HepG2 (cell line): Measurements from ENCODE around the gene MICA. TPM values are rescaled to one million over a fixed set of nuclear protein-coding genes. Genes with fewer than 3 reads are reported as not detected.

Experiments
- ATAC-seq: fragments of 200-7000 bp; cut with Tn5 transposase; 3 replicates; pipeline ENCODE4 v1.9.1; 2020; ENCODE audit warnings: mild to moderate bottlenecking, moderate library complexity
- BruUV-seq: library from RNA; stranded (reverse); fragments of 400-500 nt; replicated peaks from 2 replicates; lab custom pipeline; 2021; lab: Mats Ljungman, UMichigan
- CTCF ChIA-PET: fragments of 300-600 bp; formaldehyde crosslinking; extraction: SDS; loops from one replicate; lab custom pipeline; 2021; ENCODE audit warnings: low total read pairs, inconsistent platforms, low intra/inter-chr PET ratio; lab: Yijun Ruan, JAX
- POLR2A ChIA-PET: fragments of 350-600 bp; sonication (Branson Sonifier 250); formaldehyde crosslinking; loops from one replicate; lab custom pipeline; 2020; ENCODE audit warnings: antibody characterized with exemption, inconsistent platforms; lab: Yijun Ruan, JAX
- DNase-seq: peaks from one replicate; pipeline ENCODE4 v3.0.0-alpha.2; 2015; ENCODE audit warnings: low spot score
- FAIRE-seq: peaks from 3 replicates; lab custom pipeline; 2011; peaks lifted over from hg19 to GRCh38; lab: Jason Lieb, UNC
- H2AFZ ChIP-seq: one replicate; pipeline ENCODE4 v1.6.1; 2011; ENCODE audit warnings: low read length, inconsistent platforms
- H3K27ac ChIP-seq: fragments of 300-600 bp; 3 replicates; pipeline ENCODE4 v1.8.0; 2011; ENCODE audit warnings: mixed run types, mild to moderate bottlenecking, mixed read lengths, low read length, inconsistent platforms; ENCODE audit not compliant: insufficient read depth; ENCODE audit errors: extremely low read length
- H3K27me3 ChIP-seq, 2 experiments: fragments of 200-600 bp in 1 of 2; 2 replicates in 1 of 2; 3 replicates in 1 of 2; pipeline versions ENCODE4 v1.6.0 to v1.8.0; 2011; ENCODE audit warnings: low read length in 2 of 2, mild to moderate bottlenecking in 2 of 2, moderate library complexity in 2 of 2, inconsistent platforms in 1 of 2; ENCODE audit not compliant: insufficient read depth in 2 of 2, control insufficient read depth in 1 of 2
- H3K36me3 ChIP-seq, 2 experiments: fragments of 200-600 bp in 1 of 2; replicated peaks in 1 of 2; 2 replicates in 1 of 2; 3 replicates in 1 of 2; pipeline versions ENCODE4 v1.5.1 to v1.8.0; 2011; ENCODE audit warnings: low read length in 2 of 2, inconsistent platforms in 1 of 2; ENCODE audit not compliant: insufficient read depth in 2 of 2, control insufficient read depth in 1 of 2
- H3K4me1 ChIP-seq: 2 replicates; pipeline ENCODE4 v1.5.1; 2012; ENCODE audit warnings: low read length, inconsistent platforms; ENCODE audit not compliant: insufficient read depth
- H3K4me2 ChIP-seq: 2 replicates; pipeline ENCODE4 v1.6.0; 2011; ENCODE audit warnings: low read depth, low read length, inconsistent platforms
- H3K4me3 ChIP-seq, 3 experiments: fragments of 200-600 bp in 1 of 3; sonication (generic), shearing (Covaris generic) in 1 of 3; replicated peaks in 1 of 3; 2 replicates each; pipeline ENCODE4 v1.5.1; 2011 to 2016; ENCODE audit warnings: low read length in 3 of 3, inconsistent platforms in 2 of 3, low read depth in 2 of 3, mild to moderate bottlenecking in 2 of 3, control low read depth in 1 of 3, mixed read lengths in 1 of 3; ENCODE audit not compliant: insufficient read depth in 1 of 3
- H3K79me2 ChIP-seq: one replicate; pipeline ENCODE4 v1.6.1; 2011; ENCODE audit warnings: low read length, inconsistent platforms; ENCODE audit not compliant: insufficient read depth
- H3K9ac ChIP-seq: 2 replicates; pipeline ENCODE4 v1.6.0; 2011; ENCODE audit warnings: mild to moderate bottlenecking, low read depth, low read length, inconsistent platforms; ENCODE audit not compliant: insufficient read depth
- H3K9me3 ChIP-seq: 2 replicates; pipeline ENCODE4 v1.5.1; 2012; ENCODE audit warnings: mild to moderate bottlenecking, low read length
- H4K20me1 ChIP-seq: 2 replicates; pipeline ENCODE4 v1.6.0; 2011; ENCODE audit warnings: inconsistent platforms, mild to moderate bottlenecking, low read length, moderate library complexity; ENCODE audit not compliant: insufficient read depth
- MLLT10 ChIP-seq: sonication (generic); formaldehyde crosslinking; IDR thresholded peaks from 2 replicates; pipeline ENCODE4 v1.4.0; 2020; ENCODE audit warnings: missing genetic modification reagents
- MYPOP ChIP-seq: sonication (generic); formaldehyde crosslinking; IDR thresholded peaks from 2 replicates; pipeline ENCODE4 v1.8.1; 2023; ENCODE audit warnings: mild to moderate bottlenecking, moderate library complexity, missing genetic modification reagents
- PBX2 ChIP-seq: IDR thresholded peaks from 2 replicates; pipeline ENCODE4 v1.6.1; 2016; ENCODE audit warnings: control low read depth
- SAP130 ChIP-seq: IDR thresholded peaks from 2 replicates; pipeline ENCODE4 v1.6.1; 2016; ENCODE audit warnings: low read depth
- ZBTB42 ChIP-seq: sonication (generic); formaldehyde crosslinking; IDR thresholded peaks from 2 replicates; pipeline ENCODE4 v1.5.0; 2020; ENCODE audit warnings: mild to moderate bottlenecking, missing genetic modification reagents
- ZFP91 ChIP-seq: sonication (generic); formaldehyde crosslinking; IDR thresholded peaks from 2 replicates; pipeline ENCODE4 v1.9.0; 2022; ENCODE audit warnings: missing genetic modification reagents, mild to moderate bottlenecking, borderline replicate concordance
- ZNF552 ChIP-seq: sonication (generic); formaldehyde crosslinking; IDR thresholded peaks from 2 replicates; pipeline ENCODE4 v1.9.0; 2022; ENCODE audit warnings: missing genetic modification reagents, mild to moderate bottlenecking, borderline replicate concordance
- WGBS: methylation state at CpG from one replicate; pipeline ENCODE4 v1.1.6; 2017; ENCODE audit warnings: low lambda C conversion rate; 5-methylcytosine and 5-hydroxymethylcytosine counted together
- in situ Hi-C: cut with HindIII; loops from 2 replicates; pipeline ENCODE4 v1.10.0; 2017; ENCODE audit warnings: low pct_unique_long_range_greater_than_20kb; ENCODE audit not compliant: extremely low pct_ligation_motif_present
- intact Hi-C: fragments of 100-400 bp; cut with micrococcal nuclease; formaldehyde crosslinking; loops from one replicate; pipeline ENCODE4 v1.10.0; 2022; ENCODE audit not compliant: unreplicated experiment
- polyA plus RNA-seq, 8 experiments: library from polyadenylated mRNA; depleted of rRNA in 3 of 8; stranded (reverse) in 7 of 8; unstranded in 1 of 8; fragments of >200 nt; fragmentation: Illumina TruSeq in 4 of 8; extraction: Trizol in 4 of 8; gene quantifications; 2 replicates each; pipeline versions ENCODE4 v1.2.1 to v1.2.3, GENCODE V29; 2011 to 2016; ENCODE audit warnings: low read depth in 4 of 8, missing spikeins in 1 of 8, mixed read lengths in 1 of 8; ENCODE audit not compliant: insufficient read depth in 1 of 8
- total RNA-seq, 5 experiments: library from RNA; depleted of rRNA; stranded (reverse); fragments of >200 nt; fragmentation: Illumina TruSeq; extraction: Trizol; gene quantifications; 2 replicates each; pipeline ENCODE4 v1.2.3, GENCODE V29; 2016; ENCODE audit warnings: low read depth in 1 of 5
- TF ChIP-seq, protein P1 (sequence below): sonication (generic); formaldehyde crosslinking; IDR thresholded peaks from 2 replicates; pipeline ENCODE4 v1.8.1; 2023; ENCODE audit warnings: mild to moderate bottlenecking, missing genetic modification reagents, borderline replicate concordance
- TF ChIP-seq, protein P2 (sequence below): sonication (generic); formaldehyde crosslinking; IDR thresholded peaks from 2 replicates; pipeline ENCODE4 v1.8.1; 2023; ENCODE audit warnings: missing genetic modification reagents, inconsistent platforms, borderline replicate concordance

The MICA gene
- total and polyA plus RNA-seq, 2 of the 13 experiments (the other 11 are each of a cell fraction or from before 2014, with no cell fraction given): 21.6 to 38.1 TPM

DNA sequence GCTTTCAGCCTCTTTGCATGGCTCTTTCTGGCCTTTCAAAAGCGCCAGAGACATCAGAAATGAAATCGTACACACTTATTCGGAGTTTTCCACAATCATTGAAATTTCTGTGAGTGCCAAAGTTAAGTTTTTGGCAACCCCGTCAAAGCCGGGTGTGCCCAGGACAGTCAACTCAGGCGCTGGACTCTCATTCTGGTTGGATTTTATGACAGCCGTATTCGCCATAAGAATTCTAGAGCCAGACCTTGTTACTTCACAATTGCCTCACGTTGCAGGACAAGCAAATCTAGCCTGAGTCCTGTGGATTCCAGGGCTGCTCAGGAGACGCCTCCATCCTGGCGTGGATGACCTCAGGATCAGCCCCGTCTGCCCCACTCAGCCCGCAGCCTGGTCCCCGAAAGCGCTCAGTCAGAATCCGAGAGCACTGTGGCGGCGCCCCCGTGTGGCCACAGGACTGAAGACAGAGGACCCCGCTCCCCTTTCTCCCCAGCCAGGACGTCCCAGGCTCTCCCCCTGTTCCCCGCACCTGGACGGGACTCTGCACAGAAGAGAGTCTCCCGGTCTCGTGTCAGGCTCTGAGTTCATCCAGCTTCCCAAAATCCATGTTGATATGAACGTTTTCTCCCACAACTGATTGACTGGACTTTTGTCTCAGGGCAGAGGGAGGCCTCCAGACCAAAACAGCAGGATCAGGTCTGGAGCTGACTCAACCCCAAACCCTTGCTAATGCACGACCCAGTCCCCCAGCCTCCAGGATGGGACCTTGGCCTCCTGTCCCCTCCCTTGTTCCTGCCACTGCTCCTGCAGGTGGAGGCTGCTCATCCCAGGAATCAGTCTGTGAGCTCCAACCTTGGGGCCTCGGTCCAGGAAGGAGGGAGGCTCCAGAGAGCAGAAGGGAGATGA is 38.2 kb downstream of the MICA start (continued):
- TF ChIP-seq SAP130 (CRISPR knock-in tag): peak; percentile 47; the same call in 1 of the 2 replicates
- TF ChIP-seq, protein P1, sequence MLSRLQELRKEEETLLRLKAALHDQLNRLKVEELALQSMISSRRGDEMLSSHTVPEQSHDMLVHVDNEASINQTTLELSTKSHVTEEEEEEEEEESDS (CRISPR knock-in tag): no peak
- TF ChIP-seq ZBTB42 (CRISPR knock-in tag): 0 out of 2 replicates have a peak, but pooled peaks have one; percentile 38
- peak; percentile 21; the same call in 1 of the 2 replicates for TF ChIP-seq ZFP91 (CRISPR knock-in tag)
- TF ChIP-seq ZNF552 (CRISPR knock-in tag): no peak
- TF ChIP-seq MYPOP (CRISPR knock-in tag): 0 out of 2 replicates have a peak, but pooled peaks have one; percentile 54

- no TSS peak for BruUV-seq
- intact Hi-C loops: no loop called here
- Histone ChIP-seq H2AFZ (no peak overlapping the region), H3K36me3 (no peaks in the 10 kb centered on the region), H3K27me3 (peaks cover under 1 to 1% of the 10 kb centered on the region in 2 experiments; a peak in 2 of 5 replicates), H3K9me3 (no peaks in the 10 kb centered on the region), H3K4me3 (no peak overlapping the region), H3K9ac (no peak overlapping the region), H3K79me2 (no peaks in the 10 kb centered on the region), H3K4me2 (no peak overlapping the region), H3K4me1 (peaks cover 12% of the 10 kb centered on the region), H3K27ac (no peak overlapping the region), H4K20me1 (no peaks in the 10 kb centered on the region)
- ATAC-seq: no peak
- no peak for DNase-seq
- FAIRE-seq: no peak
- CTCF ChIA-PET: interaction anchor here (1.2 kb wide), 1 partner anchor 50 kb away, joined by 3 read pairs; no protein-coding TSS in a partner anchor
- WGBS: 19% methylated on average over 4 of the region's 4 CpGs
- POLR2A ChIA-PET: no interaction called here
- in situ Hi-C loops: no loop called here
- TF ChIP-seq, protein P2, sequence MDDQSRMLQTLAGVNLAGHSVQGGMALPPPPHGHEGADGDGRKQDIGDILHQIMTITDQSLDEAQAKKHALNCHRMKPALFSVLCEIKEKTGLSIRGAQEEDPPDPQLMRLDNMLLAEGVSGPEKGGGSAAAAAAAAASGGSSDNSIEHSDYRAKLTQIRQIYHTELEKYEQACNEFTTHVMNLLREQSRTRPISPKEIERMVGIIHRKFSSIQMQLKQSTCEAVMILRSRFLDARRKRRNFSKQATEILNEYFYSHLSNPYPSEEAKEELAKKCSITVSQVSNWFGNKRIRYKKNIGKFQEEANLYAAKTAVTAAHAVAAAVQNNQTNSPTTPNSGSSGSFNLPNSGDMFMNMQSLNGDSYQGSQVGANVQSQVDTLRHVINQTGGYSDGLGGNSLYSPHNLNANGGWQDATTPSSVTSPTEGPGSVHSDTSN (CRISPR knock-in tag): no peak
- TF ChIP-seq PBX2 (CRISPR knock-in tag): no peak
- TF ChIP-seq MLLT10 (CRISPR knock-in tag): no peak
Measured at GRCh38 chr6:31446481-31446880, 43.1 kb downstream of the MICA start.
